HEK293T (cell line): ENCODE measurements around the gene SCAMP4.
"Not testable (repeated sequence)": the region's sequence is repeated elsewhere in the genome, so short reads cannot be mapped to it uniquely, and the experiment has no call there.

Source experiments
- ARNT ChIP-seq: fragments of 450-650 bp; IDR thresholded peaks from 2 replicates; pipeline ENCODE4 v1.6.1; 2017; ENCODE audit warnings: mild to moderate bottlenecking
- HDGF ChIP-seq: fragments of 450-650 bp; IDR thresholded peaks from 2 replicates; pipeline ENCODE4 v1.6.1; 2017; ENCODE audit warnings: antibody characterized with exemption, borderline replicate concordance
- SUZ12 ChIP-seq: fragments of 450-650 bp; IDR thresholded peaks from 2 replicates; pipeline ENCODE4 v1.6.1; 2016; ENCODE audit warnings: mild to moderate bottlenecking

GRCh38 chr19:1876496-1877279, 28.5 kb upstream of the SCAMP4 start:
- not testable (repeated sequence) for TF ChIP-seq SUZ12, HDGF, ARNT
